SK-N-SH (cell line): ENCODE measurements around the gene RPS6KC1. TPM values are rescaled to one million over a fixed set of nuclear protein-coding genes. Genes with fewer than 3 reads are reported as not detected.

Experiments used
- CTCF ChIA-PET: fragments of 300-600, 350-600 bp; formaldehyde crosslinking; extraction: SDS; loops from one replicate; lab custom pipeline; 2021; lab: Yijun Ruan, JAX
- POLR2A ChIA-PET: fragments of 350-600 bp; sonication (Branson Sonifier 250); formaldehyde crosslinking; extraction: SDS; loops from one replicate; lab custom pipeline; 2020; ENCODE audit warnings: antibody characterized with exemption, inconsistent platforms; lab: Yijun Ruan, JAX
- DNase-seq: peaks from one replicate; pipeline ENCODE4 v3.0.0; 2012
- H2AFZ ChIP-seq: fragments of 200-600 bp; sonication (generic); 2 replicates; pipeline ENCODE4 v1.8.1; 2016; ENCODE audit warnings: antibody characterized with exemption, mild to moderate bottlenecking, low read depth
- H3F3A ChIP-seq: fragments of 200-600 bp; sonication (generic); replicated peaks from 2 replicates; pipeline ENCODE3; 2016; ENCODE audit warnings: antibody characterized with exemption, mild to moderate bottlenecking; ENCODE audit not compliant: insufficient read depth
- H3K27ac ChIP-seq, 2 experiments: fragments of 200-500 bp in 1 of 2; fragments of 200-600 bp in 1 of 2; sonication (Bioruptor generic) in 1 of 2; sonication (generic), shearing (Covaris generic) in 1 of 2; 2 replicates each; pipeline versions ENCODE4 v1.5.1 to v1.6.1; 2014 to 2016; ENCODE audit warnings: low read depth in 2 of 2, inconsistent platforms in 1 of 2, low read length in 1 of 2, mild to moderate bottlenecking in 1 of 2, mixed read lengths in 1 of 2
- H3K27me3 ChIP-seq: fragments of 200-600 bp; sonication (generic), shearing (Covaris generic); 2 replicates; pipeline ENCODE4 v1.6.1; 2016; ENCODE audit warnings: mixed run types; ENCODE audit not compliant: insufficient read depth
- H3K36me3 ChIP-seq, 2 experiments: fragments of 200-500 bp in 1 of 2; fragments of 200-600 bp in 1 of 2; sonication (Bioruptor generic) in 1 of 2; sonication (generic) in 1 of 2; replicated peaks in 1 of 2; 2 replicates each; pipeline versions ENCODE3 to v1.5.1; 2014 to 2016; ENCODE audit warnings: low read length in 1 of 2, mild to moderate bottlenecking in 1 of 2; ENCODE audit not compliant: insufficient read depth in 2 of 2, control insufficient read depth in 1 of 2
- H3K4me1 ChIP-seq, 2 experiments: fragments of 200-500 bp in 1 of 2; fragments of 200-600 bp in 1 of 2; sonication (Bioruptor generic) in 1 of 2; sonication (generic), shearing (Covaris generic) in 1 of 2; 2 replicates each; pipeline versions ENCODE4 v1.5.1 to v1.6.1; 2014 to 2016; ENCODE audit warnings: low read depth in 1 of 2, low read length in 1 of 2, mixed run types in 1 of 2; ENCODE audit not compliant: insufficient read depth in 2 of 2, control insufficient read depth in 1 of 2
- H3K4me2 ChIP-seq: fragments of 200-600 bp; sonication (generic), shearing (Covaris generic); 2 replicates; pipeline ENCODE4 v1.6.1; 2017; ENCODE audit warnings: mixed run types
- H3K4me3 ChIP-seq, 2 experiments: fragments of 200-500 bp in 1 of 2; fragments of 200-600 bp in 1 of 2; sonication (Bioruptor generic) in 1 of 2; sonication (generic), shearing (Covaris generic) in 1 of 2; 2 replicates each; pipeline versions ENCODE4 v1.5.1 to v1.8.1; 2014 to 2016; ENCODE audit warnings: low read depth in 2 of 2, inconsistent platforms in 1 of 2, low read length in 1 of 2, mild to moderate bottlenecking in 1 of 2, mixed read lengths in 1 of 2, moderate library complexity in 1 of 2
- H3K79me2 ChIP-seq: fragments of 200-600 bp; sonication (generic); 2 replicates; pipeline ENCODE4 v1.8.1; 2017; ENCODE audit warnings: mild to moderate bottlenecking; ENCODE audit not compliant: insufficient read depth
- H3K9ac ChIP-seq: fragments of 200-600 bp; sonication (generic); 2 replicates; pipeline ENCODE4 v1.6.1; 2017; ENCODE audit warnings: mixed run types
- H3K9me2 ChIP-seq: fragments of 200-600 bp; sonication (generic); 2 replicates; pipeline ENCODE4 v1.6.1; 2017; ENCODE audit warnings: mixed run types
- H3K9me3 ChIP-seq: fragments of 200-600 bp; sonication (generic); 2 replicates; pipeline ENCODE4 v1.6.1; 2017; ENCODE audit warnings: mixed run types, mild to moderate bottlenecking, moderate library complexity
- H4K20me1 ChIP-seq: fragments of 200-600 bp; sonication (generic); 2 replicates; pipeline ENCODE4 v1.6.1; 2017; ENCODE audit warnings: mild to moderate bottlenecking, mixed run types; ENCODE audit not compliant: insufficient read depth
- EP300 ChIP-seq, 2 experiments: IDR thresholded peaks; 2 replicates each; pipeline versions ENCODE4 v1.4.0 to v1.6.1; 2012; ENCODE audit warnings: borderline replicate concordance in 1 of 2, low read depth in 1 of 2, low read length in 1 of 2
- EZH2phosphoT487 ChIP-seq: fragments of 200-600 bp; sonication (generic); IDR thresholded peaks from 2 replicates; pipeline ENCODE4 v1.6.1; 2017; ENCODE audit warnings: low read depth, mixed run types, mild to moderate bottlenecking, antibody characterized with exemption, moderate library complexity, borderline replicate concordance
- FOXJ3 ChIP-seq: sonication (generic); formaldehyde crosslinking; IDR thresholded peaks from 2 replicates; pipeline ENCODE4 v1.5.1; 2020; ENCODE audit warnings: mild to moderate bottlenecking, missing genetic modification reagents
- MEF2A ChIP-seq: IDR thresholded peaks from 2 replicates; pipeline ENCODE4 v1.4.0; 2012; ENCODE audit warnings: low read depth, borderline replicate concordance
- NRF1 ChIP-seq: IDR thresholded peaks from 2 replicates; pipeline ENCODE4 v1.6.1; 2012; ENCODE audit warnings: low read depth, mild to moderate bottlenecking, low read length
- RAD21 ChIP-seq: IDR thresholded peaks from 2 replicates; pipeline ENCODE4 v1.6.1; 2012; ENCODE audit warnings: mild to moderate bottlenecking, low read length
- RCOR1 ChIP-seq: fragments of 150-350 bp; IDR thresholded peaks from 2 replicates; pipeline ENCODE4 v1.6.1; 2017; ENCODE audit warnings: antibody characterized with exemption, low read length
- SIN3A ChIP-seq: IDR thresholded peaks from 2 replicates; pipeline ENCODE4 v1.6.1; 2012; ENCODE audit warnings: low read depth, mild to moderate bottlenecking, low read length, moderate library complexity, borderline replicate concordance
- SMC3 ChIP-seq: IDR thresholded peaks from 2 replicates; pipeline ENCODE4 v1.6.1; 2012; ENCODE audit warnings: low read depth, low read length, improper control_type of control experiment
- TAF1 ChIP-seq: IDR thresholded peaks from 2 replicates; pipeline ENCODE4 v1.6.1; 2012; ENCODE audit warnings: low read depth, mild to moderate bottlenecking, low read length, moderate library complexity, borderline replicate concordance
- TEAD4 ChIP-seq: IDR thresholded peaks from 2 replicates; pipeline ENCODE4 v1.4.0; 2012; ENCODE audit warnings: mild to moderate bottlenecking, borderline replicate concordance; ENCODE audit not compliant: insufficient read depth
- WGBS: methylation state at CpG from one replicate; pipeline ENCODE4 v1.1.6; 2017; ENCODE audit warnings: low lambda C conversion rate; 5-methylcytosine and 5-hydroxymethylcytosine counted together
- polyA plus RNA-seq, 3 experiments: library from polyadenylated mRNA; depleted of rRNA; stranded (reverse); fragments of >200 nt; gene quantifications; 2 replicates each; pipeline ENCODE4 v1.2.3, GENCODE V29; 2012
- TF ChIP-seq, protein P1 (sequence below): IDR thresholded peaks from 2 replicates; pipeline ENCODE4 v1.6.1; 2012; ENCODE audit warnings: mild to moderate bottlenecking, low read depth, low read length, moderate library complexity
- TF ChIP-seq, protein P2 (sequence below): IDR thresholded peaks from 2 replicates; pipeline ENCODE4 v1.4.0; 2012; ENCODE audit warnings: low read depth, borderline replicate concordance
- TF ChIP-seq, protein P3 (sequence below): IDR thresholded peaks from 2 replicates; pipeline ENCODE4 v1.4.0; 2012; ENCODE audit warnings: low read depth
- TF ChIP-seq, protein P4 (sequence below): IDR thresholded peaks from 2 replicates; pipeline ENCODE4; 2012

RPS6KC1 gene
- polyA plus RNA-seq, 1 of the 3 experiments (the other 2 are of a cell fraction), result 7.8 TPM

DNA sequence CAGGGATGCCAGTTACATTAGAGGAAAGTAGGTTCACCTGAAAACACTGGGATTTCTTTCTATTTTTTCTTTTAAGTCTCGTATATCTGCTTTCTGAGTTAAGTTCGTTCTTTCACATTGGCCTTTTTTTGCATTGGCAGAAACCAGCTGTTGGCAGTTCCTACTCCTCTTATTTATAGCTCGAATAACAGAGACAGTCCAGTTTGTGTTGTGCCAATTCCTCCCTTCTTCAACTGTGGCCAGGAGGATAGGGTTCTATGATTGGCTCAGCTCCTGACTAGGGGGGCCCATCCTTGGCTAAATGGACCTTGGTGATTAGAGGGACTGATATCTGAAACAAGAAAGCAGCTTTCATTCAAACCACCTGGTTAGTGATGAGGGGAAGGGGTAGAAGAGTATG is 115.8 kb downstream of the RPS6KC1 start:
- H3K36me3 ChIP-seq, result peaks cover 1 to 8% of the 10 kb centered on the region in 2 experiments
- no peaks in the 10 kb centered on the region for H4K20me1 ChIP-seq
- no peak overlapping the region for H3K27ac ChIP-seq
- no peak for DNase-seq
- H3K79me2 ChIP-seq, result no peaks in the 10 kb centered on the region
- ChIA-PET CTCF (interaction anchor here (1.0 to 1.1 kb wide), 3 partner anchors 9 to 44 kb away, joined by 3 read pairs; no protein-coding TSS in a partner anchor), POLR2A (interaction anchor here (0.6 kb wide), 1 partner anchor 75 kb away, joined by 3 read pairs; no protein-coding TSS in a partner anchor)
- no peaks in the 10 kb centered on the region for H3K27me3 ChIP-seq
- 78% methylated on average over 3 of the region's 3 CpGs for WGBS
- no peaks in the 10 kb centered on the region for H3K9me2 ChIP-seq
- no peak overlapping the region for H3K4me3 ChIP-seq
- H3F3A ChIP-seq, result no peaks in the 10 kb centered on the region
- no peak overlapping the region for H3K9ac ChIP-seq
- TF ChIP-seq, protein P1, sequence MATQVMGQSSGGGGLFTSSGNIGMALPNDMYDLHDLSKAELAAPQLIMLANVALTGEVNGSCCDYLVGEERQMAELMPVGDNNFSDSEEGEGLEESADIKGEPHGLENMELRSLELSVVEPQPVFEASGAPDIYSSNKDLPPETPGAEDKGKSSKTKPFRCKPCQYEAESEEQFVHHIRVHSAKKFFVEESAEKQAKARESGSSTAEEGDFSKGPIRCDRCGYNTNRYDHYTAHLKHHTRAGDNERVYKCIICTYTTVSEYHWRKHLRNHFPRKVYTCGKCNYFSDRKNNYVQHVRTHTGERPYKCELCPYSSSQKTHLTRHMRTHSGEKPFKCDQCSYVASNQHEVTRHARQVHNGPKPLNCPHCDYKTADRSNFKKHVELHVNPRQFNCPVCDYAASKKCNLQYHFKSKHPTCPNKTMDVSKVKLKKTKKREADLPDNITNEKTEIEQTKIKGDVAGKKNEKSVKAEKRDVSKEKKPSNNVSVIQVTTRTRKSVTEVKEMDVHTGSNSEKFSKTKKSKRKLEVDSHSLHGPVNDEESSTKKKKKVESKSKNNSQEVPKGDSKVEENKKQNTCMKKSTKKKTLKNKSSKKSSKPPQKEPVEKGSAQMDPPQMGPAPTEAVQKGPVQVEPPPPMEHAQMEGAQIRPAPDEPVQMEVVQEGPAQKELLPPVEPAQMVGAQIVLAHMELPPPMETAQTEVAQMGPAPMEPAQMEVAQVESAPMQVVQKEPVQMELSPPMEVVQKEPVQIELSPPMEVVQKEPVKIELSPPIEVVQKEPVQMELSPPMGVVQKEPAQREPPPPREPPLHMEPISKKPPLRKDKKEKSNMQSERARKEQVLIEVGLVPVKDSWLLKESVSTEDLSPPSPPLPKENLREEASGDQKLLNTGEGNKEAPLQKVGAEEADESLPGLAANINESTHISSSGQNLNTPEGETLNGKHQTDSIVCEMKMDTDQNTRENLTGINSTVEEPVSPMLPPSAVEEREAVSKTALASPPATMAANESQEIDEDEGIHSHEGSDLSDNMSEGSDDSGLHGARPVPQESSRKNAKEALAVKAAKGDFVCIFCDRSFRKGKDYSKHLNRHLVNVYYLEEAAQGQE, result no peak
- TF ChIP-seq RAD21 (no peak), EZH2phosphoT487 (no peak), EP300 (IDR thresholded peaks at IDR 0.05; ENCODE audit: borderline replicate concordance in 1 of 2, low read depth in 1 of 2, low read length in 1 of 2) (no peak), FOXJ3 (CRISPR knock-in tag) (no peak), MEF2A (no peak), TEAD4 (no peak), NRF1 (no peak), TAF1 (no peak), SMC3 (no peak), SIN3A (no peak), RCOR1 (no peak)
- TF ChIP-seq, protein P2, sequence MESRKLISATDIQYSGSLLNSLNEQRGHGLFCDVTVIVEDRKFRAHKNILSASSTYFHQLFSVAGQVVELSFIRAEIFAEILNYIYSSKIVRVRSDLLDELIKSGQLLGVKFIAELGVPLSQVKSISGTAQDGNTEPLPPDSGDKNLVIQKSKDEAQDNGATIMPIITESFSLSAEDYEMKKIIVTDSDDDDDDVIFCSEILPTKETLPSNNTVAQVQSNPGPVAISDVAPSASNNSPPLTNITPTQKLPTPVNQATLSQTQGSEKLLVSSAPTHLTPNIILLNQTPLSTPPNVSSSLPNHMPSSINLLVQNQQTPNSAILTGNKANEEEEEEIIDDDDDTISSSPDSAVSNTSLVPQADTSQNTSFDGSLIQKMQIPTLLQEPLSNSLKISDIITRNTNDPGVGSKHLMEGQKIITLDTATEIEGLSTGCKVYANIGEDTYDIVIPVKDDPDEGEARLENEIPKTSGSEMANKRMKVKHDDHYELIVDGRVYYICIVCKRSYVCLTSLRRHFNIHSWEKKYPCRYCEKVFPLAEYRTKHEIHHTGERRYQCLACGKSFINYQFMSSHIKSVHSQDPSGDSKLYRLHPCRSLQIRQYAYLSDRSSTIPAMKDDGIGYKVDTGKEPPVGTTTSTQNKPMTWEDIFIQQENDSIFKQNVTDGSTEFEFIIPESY, result no peak
- TF ChIP-seq, protein P3, sequence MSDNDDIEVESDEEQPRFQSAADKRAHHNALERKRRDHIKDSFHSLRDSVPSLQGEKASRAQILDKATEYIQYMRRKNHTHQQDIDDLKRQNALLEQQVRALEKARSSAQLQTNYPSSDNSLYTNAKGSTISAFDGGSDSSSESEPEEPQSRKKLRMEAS, result no peak
- TF ChIP-seq, protein P4, sequence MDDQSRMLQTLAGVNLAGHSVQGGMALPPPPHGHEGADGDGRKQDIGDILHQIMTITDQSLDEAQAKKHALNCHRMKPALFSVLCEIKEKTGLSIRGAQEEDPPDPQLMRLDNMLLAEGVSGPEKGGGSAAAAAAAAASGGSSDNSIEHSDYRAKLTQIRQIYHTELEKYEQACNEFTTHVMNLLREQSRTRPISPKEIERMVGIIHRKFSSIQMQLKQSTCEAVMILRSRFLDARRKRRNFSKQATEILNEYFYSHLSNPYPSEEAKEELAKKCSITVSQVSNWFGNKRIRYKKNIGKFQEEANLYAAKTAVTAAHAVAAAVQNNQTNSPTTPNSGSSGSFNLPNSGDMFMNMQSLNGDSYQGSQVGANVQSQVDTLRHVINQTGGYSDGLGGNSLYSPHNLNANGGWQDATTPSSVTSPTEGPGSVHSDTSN, result no peak
- H3K4me1 ChIP-seq, result no peaks in the 10 kb centered on the region
- no peaks in the 10 kb centered on the region for H3K9me3 ChIP-seq
- no peak overlapping the region for H2AFZ ChIP-seq
- H3K4me2 ChIP-seq, result no peak overlapping the region
